ENCODE data around the gene ALDH16A1.

Gene ALDH16A1

DNA sequence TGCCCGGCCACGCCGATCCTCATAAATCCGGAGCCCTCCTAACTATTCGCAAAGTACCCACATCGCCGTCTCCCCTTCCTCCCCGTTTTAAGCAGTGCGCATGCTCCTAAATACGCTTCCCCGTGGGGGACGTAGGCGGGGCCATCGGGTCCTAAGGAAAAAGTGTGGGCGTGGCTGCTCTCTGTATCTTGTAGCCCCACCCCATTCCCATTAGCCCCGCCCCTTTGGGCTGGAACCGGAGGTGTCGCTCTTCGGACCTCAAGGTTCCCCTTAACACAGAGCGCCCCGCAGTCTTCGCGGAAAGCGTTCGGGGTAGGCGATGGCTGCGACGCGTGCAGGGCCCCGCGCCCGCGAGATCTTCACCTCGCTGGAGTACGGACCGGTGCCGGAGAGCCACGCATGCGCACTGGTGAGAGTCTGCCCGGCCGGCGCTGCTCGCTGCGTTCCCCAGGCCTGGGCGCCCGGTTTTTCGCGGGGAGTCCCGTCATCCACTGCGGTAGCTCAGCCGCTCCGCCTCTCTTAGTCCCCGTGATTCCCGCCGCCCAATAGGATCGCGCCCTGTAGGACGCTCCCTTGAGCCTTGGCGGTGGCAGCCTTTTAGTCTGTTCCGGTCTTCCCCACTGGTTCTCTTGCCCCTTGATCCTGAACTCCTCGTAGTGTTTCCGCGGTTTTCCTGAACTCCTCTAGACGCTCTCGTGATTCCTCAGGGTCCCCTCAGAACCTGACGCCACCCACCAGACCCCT, at the start of gene ALDH16A1:
Gene ALDH16A1, plus strand, starts transcription at position 213 of the 744 bp plus-strand sequence. Its CDS starts 107 bp downstream, at position 320.
- DNase-seq (ENCODE audit: low spot score) = peak; percentile 99

DNA sequence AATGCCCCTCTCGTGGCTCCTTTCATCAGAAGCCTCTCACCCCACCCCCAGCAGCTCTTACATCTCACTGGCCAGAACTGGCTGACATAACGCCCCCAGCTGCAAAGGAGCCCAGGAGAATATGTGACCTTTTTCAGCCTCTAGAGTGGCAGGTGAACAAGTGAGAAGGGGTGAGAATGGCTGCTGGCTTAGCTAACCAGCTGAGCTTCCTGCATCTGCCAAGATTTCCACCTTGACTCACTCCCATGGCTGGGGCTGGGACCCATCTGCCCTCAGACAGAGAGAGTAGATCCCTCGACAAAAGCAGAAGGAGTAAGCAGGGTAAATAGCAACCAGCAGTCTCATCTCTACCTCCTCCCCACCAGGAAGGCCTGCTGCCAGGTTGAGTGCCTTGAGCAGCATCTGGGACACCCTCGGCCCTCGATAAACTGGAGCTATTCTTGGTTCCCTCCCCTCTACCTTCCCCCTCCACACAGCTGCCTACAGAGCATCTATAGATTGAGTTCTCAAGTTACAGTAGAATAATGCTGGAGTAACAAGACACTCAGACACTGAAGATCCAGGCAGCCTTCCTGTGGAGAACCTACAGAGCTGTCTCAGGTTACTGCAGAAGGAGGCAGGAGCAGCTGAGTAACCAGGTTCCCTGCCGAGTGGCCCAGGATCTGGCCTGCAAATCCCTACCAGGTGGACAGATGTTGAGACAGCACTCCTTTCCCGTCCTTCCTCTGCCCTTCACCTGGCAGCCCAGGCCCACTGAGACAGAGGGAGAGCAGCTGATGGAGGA, 49.4 kb upstream of the ALDH16A1 start:
- DNase-seq (ENCODE audit: low spot score) = peak; percentile 24

DNA sequence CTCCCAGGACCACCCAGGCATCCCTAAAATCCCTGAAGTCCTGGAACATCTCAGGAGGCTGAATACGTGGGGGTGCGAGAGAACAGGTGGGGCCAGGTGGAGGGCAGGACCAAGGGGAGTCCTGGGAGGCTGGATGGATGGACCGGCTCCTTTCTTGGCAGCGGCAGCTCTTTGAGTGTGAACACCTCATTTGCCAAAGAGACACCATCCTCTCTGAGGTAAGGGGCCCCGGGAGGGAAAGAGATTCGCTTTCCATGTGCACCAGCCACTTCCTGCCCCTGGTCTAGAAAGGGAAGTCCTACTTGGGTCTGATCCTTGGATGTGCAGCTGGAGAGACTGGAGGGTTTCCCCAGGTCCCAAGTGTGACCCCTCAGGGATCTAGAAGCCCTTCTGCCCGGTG, 45.9 kb upstream of the ALDH16A1 start:
- DNase-seq (ENCODE audit: low spot score) = no peak

DNA sequence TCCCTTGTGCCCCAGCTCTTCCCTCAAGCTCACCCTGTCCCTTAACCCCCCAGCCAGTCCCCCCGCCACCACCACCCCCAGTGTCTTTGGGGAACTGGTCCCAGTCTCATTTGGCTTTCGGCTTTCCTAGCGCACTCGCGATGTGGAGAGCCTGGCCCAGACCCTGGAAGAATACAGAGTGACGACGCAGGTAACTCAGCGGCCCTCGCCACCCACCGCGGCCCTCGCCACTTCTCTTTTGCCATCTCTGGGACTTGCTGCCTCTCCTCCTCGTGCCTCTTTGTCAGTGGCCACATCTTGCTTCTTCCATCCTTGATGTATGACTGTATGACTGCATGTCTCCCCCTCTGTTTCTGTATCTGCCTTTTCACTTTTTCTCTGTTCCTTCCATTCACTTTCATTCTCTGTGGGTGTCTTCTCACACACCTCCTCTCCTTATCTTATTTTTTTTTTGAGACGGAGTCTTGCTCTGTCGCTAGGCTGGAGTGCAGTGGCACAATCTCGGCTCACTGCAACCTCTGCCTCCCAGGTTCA, 45.5 kb upstream of the ALDH16A1 start:
- DNase-seq (ENCODE audit: low spot score) = no peak

DNA sequence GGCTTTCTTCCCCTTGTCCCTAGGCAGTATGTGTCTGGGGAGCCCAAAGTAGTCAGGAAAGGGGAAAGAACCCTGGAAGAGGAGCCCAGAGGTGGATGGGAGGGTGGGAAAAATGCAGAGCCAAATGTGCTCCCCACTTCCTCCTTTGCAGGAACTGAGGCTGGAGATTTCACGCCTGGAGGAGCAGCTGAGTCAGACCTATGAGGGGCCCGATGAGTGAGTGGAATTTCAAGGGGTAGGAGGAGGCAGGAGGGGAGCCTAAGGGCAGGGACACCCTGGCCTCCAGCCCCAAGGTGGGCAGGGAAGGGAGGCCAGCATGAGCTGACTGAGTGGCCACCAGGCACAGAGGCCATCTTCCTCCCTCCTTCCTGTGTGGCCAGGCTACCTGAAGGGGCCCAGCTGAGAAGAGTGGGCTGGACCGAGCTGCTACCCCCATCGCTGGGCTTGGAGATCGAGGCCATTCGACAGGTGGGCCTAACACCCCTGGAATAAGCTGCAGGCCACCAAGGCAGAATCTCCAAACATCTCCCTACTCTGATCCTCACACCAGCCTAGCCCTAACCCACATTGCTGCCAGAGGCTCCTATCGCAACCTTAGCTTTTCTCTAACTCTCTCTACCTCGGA, 44.1 kb upstream of the ALDH16A1 start:
- DNase-seq (ENCODE audit: low spot score) = no peak

DNA sequence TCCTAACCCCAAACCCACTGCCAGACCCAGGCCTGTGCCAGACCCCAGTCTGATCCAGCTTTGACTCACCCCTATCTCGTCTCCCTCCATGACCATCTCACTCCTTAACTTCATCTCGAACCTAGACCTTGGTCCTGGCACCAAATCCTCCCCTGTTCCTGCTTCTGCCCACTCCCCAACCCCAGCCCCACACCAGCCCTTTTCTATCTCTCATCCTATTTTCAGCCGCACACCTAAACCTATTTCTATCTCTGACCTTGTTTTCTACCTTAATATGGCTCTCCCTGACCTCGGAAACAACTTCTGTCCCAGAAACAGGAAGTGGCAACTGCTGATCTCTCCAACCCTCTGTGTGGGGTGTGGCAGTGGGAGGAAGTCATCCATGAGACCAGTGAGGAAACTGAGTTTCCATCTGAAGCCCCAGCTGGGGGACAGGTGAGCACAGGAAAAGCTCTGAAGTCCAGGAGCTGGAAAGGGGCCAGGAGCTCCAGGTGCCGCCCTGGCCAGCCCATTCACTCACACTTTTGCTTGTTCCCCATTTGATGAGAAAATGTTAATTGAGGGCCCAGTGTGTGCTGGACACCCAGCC, 43.5 kb upstream of the ALDH16A1 start:
- no peak for DNase-seq (ENCODE audit: low spot score)

DNA sequence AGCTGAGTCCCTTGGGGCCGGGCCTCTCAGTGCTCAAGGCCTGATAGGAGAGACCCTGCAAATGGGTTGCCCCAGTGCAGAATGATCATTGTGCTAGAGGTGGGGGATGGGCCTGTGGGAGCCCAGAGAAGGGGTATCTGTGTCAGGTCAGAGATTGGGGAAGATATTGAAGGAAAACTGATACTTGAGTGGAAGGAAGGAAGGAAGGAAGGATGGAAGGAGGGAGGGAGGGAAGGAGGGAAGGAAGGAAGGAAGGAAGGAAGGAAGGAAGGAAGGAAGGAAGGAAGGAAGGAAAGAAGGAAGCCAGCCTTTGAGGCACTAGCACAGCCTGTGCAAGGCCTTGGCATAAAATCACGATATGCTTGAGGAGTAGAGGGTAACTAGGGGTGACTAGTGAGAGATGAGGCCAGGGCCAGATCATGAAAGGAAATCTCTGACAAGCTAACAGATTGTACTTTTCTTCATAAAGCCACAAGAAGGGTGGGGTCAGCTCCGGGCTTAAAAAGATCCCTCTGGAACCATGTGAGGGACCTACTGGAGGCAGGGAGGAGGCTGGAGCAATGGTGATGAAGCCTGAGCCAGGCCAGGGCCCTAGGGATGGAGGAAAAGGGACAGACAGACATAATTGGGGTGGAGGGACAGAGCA, 41.2 kb upstream of the ALDH16A1 start:
- no peak for DNase-seq (ENCODE audit: low spot score)

DNA sequence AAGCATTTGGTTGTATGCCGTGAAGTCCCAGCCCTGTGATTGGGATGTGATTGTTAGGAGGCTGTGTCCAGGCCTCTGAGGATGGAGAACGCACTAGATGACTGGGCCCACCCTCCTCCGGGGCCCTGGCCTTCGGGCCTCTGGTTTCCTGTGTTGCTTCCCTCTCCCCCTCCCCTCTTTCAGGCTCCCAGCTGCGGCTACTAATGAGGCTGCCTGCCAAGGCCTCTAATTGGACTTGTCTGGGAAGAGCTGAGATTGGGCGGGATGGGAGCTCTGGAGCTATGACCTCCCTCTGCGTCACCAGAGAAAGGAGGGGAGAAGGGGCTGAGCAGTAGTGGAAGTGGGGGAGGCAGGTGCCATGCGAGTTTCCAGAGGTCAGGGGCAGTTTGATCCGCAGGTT, 39.7 kb upstream of the ALDH16A1 start:
- DNase-seq (ENCODE audit: low spot score) = no peak

DNA sequence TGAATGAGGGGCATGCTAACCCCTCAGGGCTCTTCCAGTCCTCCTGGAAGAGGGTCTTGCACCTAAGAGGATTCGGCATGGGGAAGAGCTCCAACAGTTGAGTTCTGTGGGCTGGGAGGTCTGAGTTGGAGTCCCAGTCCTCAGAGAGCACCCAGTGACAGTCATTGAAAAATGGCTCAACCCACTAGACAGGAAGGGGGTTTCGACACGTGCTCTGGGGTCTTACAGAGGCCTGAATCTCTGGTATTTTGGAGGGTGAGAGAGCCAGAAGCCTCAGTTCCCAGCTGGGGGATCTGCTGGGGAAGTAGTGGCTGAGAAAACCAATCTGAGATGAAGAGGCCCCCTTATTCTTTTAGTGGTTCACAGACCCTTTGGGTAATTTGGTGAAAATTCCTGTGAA, 38.8 kb upstream of the ALDH16A1 start:
- DNase-seq (ENCODE audit: low spot score) = no peak

DNA sequence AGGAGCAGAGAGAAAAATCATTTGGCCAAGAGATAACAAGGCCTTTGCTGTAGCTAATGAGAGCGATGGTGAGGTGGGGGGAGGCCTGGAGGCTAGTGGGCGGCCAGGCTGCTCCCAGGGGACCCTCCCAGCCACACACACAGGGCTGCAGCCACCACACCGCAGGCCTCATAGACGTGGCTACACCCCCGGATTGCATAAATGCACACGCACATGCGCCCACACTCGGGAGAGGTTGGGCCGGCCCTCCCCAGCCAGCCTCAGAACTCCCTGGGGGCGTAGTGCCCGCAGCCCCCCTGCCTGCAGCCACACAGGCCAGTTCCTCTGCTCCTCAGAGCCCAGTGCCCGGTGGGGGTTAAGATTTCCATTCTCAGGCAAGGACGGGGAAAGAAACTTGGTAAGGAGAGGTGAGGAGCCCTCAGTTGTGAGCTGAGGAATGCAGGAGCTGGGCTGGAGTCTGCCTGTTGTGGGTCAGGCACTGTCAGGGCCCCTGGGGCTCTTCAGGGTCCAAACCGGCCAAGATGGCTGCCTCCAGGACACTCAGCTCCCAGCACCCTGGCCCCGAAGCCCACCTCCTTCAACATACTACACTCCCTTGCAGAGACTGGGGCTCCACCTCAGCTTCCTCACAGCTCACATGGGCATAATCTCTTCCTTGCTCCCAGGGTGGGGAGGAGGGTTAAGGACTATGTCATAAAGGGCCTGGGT, 37.8 kb upstream of the ALDH16A1 start:
- DNase-seq (ENCODE audit: low spot score) = no peak

DNA sequence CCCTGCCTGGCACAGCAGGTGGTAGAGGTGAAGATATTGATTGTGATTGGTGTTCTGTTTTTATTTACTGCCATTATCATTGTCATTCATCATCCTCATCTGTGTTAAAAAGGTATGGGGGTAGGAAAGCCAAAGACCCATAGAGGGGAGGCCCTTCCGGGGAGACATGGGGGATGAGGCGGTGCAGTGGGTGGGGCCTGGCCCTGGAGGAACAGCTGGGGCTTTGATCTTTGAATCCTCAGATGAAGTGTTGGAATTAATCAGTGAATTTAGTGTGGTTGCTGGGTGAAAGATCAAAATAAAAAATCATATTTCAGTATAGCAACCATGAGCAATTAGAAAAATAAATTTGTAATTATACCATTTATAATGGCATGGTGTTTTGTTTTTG, 37.2 kb upstream of the ALDH16A1 start:
- DNase-seq (ENCODE audit: low spot score) = no peak

DNA sequence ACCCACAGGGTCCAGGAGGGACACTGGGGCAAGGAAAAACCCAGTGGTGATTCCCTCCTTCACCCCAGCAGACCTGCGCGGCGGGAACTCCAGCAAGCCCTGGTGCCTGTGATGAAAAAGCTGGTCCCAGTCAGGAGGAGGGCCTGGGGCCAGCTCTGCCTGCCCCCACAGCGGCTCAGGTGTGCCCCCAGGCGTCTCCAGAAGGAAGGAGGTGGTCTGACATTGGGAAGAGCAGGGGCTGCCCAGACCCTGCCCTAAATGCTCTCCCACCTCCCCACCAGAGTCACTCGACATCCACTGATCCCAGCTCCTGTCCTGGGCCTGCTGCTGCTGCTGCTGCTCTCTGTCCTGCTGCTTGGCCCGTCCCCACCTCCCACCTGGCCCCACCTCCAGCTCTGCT, 35.9 kb upstream of the ALDH16A1 start:
- no peak for DNase-seq (ENCODE audit: low spot score)

DNA sequence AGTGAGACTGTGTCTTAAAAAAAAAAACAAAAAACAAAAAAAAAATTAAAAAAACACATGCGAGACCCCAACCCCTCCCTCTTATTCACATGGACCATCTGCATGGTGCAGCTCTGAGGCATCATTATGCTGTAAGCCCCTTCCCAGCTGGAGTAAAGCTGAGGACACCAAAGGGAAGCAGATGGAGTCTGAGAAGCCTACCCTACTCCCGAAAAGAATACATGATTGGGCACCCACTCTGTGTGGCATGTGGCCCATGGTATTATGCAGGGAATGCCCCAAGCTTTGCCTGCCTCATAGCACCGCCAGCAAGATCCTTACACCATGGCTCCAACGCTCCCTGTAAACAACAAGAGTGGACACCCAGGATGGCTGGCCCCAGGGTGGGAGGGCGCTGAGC, 34.5 kb upstream of the ALDH16A1 start:
- no peak for DNase-seq (ENCODE audit: low spot score)

DNA sequence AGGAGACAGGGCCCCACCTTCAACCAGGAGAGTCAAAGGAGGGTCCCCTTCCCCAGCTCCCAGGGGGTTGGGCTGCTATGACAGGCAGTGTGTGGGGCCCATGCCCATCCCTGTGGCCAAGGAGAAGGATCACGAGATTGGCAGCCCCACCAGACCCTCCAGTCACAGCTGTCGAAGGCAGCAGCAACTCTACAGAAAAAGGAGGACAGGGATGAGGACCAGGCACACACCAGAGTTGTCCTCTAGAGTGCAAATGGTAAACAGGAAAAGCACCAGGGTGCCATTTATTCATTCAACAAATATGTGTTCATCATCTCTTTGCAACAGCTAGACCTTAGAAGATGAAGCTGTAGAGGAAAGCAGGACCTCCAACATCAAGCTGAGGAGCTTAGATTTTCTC, 33.9 kb upstream of the ALDH16A1 start:
- no peak for DNase-seq (ENCODE audit: low spot score)

DNA sequence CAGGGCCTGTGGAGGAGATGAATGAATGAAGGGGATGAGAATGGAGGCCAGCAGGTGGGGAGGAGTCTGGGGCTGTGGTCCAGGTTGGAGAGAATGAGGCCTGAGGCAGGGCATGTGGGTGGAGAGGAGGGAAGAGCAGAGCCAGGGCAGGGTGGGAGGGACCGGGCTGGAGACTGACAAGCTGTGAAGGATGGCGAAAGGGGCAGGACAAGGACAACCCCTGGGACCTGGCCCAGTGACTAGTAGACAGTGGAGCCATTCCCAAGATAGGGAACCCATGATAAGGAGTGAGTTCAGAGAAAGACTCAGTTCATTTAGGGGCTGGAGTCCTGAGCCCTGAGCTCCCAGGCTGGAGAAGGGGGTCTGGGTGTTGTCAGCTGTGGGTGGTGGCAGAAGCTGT, 32.8 kb upstream of the ALDH16A1 start:
- no peak for DNase-seq (ENCODE audit: low spot score)

DNA sequence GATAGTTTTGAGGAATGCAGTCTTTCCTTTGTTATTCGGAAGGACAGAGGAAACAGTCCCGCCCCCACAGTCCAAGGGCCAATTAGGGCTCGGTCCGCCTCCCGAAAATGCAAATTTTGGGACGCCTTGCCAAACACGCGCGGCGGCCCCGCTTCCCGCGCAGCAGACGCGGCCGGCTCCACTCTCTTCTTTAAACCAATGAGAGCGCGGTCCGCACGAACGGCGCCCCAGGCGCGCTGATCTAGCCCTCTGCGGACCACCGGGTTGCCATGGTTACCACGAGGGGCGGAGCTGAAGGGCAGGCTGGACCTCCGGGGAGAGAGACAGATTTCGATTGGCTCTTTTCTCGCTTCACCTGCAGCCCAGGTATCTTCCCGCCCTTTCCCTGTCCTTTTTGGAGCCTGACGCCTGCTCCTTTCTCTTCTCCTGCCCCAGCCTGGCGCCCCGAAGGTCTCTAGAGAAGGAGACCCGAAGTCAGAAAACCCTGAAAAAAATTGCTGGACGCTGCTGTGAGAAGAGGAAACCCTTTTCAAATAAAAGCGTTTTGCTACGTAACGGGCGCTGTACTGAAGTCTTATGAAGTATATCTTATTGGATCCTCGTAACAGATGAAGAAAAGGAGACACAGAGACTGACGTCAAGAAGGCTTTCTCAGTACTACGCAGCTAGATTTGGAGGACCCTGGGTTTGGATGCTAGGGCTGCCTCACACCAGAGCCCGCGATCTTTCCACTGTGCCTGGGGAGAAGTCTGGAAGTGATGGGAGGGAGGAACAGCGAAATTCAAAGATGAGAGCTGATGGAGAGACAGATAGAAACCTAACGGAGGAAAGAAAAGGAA, 31.8 kb upstream of the ALDH16A1 start:
- DNase-seq (ENCODE audit: low spot score) = peak; percentile 92

DNA sequence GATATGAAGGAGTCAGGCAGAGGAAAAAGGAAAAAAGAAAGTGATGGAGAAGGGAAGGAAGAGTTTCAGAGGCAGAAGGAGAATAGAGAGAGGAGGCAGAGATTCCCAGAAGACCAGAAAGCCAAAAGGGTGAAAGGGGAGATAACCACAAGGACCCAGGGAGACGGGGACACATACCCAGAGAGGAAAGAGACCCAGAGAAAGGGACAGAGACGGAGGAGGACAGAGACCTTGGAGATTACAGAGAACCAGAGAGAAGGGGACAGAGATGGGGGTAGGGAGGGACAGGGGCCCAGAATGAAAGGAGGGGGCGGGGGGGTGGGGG, 31.2 kb upstream of the ALDH16A1 start:
- no peak for DNase-seq (ENCODE audit: low spot score)

DNA sequence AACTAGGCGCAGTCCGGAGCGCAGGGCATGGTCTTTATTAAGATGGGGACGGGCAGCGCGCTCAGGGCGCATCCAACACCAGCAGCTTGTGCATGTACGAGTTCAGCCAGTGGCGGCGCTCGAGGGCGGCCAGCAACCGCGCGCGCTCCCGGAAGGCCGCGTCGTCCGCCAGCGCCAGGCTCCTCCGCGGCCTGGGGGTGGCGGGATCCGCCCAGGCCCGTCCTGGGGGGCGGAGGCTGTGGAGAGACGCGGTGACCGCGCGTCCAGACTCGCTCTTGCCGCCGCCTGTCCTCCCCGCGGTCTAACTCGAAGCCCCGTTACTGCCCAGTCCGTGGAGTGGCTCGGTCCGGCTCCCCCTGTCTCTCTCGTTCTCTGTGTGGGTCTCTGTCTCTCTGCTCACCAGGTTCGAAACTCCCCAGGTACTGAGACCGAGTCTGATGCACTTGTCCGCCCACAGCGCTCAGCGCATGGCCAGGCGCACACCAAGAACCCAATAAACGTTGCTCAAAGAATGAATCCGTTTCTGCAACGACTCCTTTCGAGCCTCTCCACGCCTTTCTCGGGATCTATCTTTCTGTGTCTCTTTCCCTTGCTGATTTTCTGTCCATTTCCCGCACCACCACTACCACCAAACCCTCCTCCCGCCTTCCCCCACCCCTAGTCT, 30.5 kb upstream of the ALDH16A1 start:
- DNase-seq (ENCODE audit: low spot score) = peak; percentile 77

DNA sequence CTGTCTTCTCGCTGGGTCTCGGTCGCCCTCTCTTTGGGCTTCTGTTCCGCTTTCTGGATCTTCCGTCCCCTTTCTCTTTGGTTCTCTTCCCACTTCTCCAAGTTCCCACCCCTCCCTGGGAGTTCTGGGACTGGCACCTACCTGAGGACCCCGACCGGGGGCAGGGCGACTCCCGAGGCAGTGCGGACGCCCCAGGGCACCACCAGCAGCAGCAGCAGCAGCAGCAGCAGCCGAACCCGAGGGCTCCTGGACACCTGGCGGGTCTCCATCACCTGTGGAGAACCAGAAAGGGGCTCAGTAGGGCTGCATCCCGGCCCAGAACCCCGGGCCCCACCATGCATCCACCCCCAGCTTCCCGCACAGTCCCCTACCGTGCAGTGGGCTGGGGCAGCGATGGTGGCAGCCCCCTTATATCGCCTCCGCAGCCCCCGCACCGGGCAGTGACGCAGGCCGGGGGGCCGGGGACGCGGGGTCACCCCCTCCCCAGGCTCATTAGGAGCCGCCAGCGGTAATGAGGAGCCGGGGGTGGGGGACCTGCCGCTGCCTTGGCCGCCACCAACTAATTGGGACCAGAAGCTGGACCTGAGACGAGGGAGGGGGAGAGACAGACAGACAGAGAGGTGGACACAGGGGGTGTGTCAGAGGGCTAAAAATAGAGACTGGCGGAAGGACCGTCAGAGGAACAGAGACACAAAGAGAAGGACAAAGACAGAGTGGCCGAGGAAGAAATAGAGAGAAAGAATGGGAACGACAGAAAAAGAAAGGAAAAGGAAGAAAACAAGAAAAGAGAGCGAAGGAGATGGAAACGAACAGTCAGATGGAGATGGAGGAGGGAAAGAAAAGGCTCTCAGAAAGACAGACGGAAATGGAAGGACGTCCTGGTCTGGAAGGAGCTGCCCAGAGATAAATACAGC, 29.7 kb upstream of the ALDH16A1 start, which contains the start of gene PTH2:
Gene PTH2, minus strand, starts transcription at position 371 of the 914 bp plus-strand sequence. Its CDS starts 102 bp downstream, at position 269.
- DNase-seq (ENCODE audit: low spot score) = no peak
